CD4-positive, alpha-beta memory T cell (primary cell): Measurements from ENCODE around the gene GATD1. TPM values are rescaled to one million over a fixed set of nuclear protein-coding genes. Genes with fewer than 3 reads are reported as not detected.

ENCODE experiments used
- CTCF ChIA-PET: fragments of 350-600 bp; sonication (Branson Sonifier 250); formaldehyde crosslinking; loops from one replicate; lab custom pipeline; 2021; ENCODE audit warnings: inconsistent platforms; ENCODE audit not compliant: partially characterized antibody; lab: Charles Lee
- POLR2A ChIA-PET: fragments of 350-600 bp; sonication (Branson Sonifier 250); formaldehyde crosslinking; loops from one replicate; lab custom pipeline; 2021; ENCODE audit not compliant: partially characterized antibody; lab: Charles Lee
- DNase-seq, 5 donors: peaks; one replicate each; pipeline versions ENCODE4 v3.0.0 to v3.0.0-alpha.2; 2020 to 2022; ENCODE audit warnings: mixed read lengths in 1 of 5
- H3K27ac ChIP-seq: one replicate; pipeline ENCODE4 v1.7.0; 2013; ENCODE audit warnings: low read depth, low read length
- H3K27me3 ChIP-seq: 2 replicates; pipeline ENCODE4 v1.7.0; 2013; ENCODE audit warnings: mild to moderate bottlenecking, low read length, moderate library complexity; ENCODE audit not compliant: insufficient read depth
- H3K36me3 ChIP-seq: 2 replicates; pipeline ENCODE4 v1.7.0; 2013; ENCODE audit warnings: mild to moderate bottlenecking, low read length, moderate library complexity; ENCODE audit not compliant: insufficient read depth
- H3K4me1 ChIP-seq: 2 replicates; pipeline ENCODE4 v1.7.0; 2013; ENCODE audit warnings: mild to moderate bottlenecking, low read length, moderate library complexity; ENCODE audit not compliant: insufficient read depth
- H3K4me3 ChIP-seq, 2 donors: one replicate each; pipeline ENCODE4 v1.7.0; 2013; ENCODE audit warnings: low read length in 2 of 2, mild to moderate bottlenecking in 1 of 2
- H3K9me3 ChIP-seq, 2 donors: one replicate each; pipeline ENCODE4 v1.7.0; 2013; ENCODE audit warnings: low read length in 2 of 2, control low read depth in 1 of 2; ENCODE audit not compliant: control insufficient read depth in 1 of 2
- H3K27ac Mint-ChIP-seq, 7 donors: one replicate each; pipeline ENCODE4 v1.8.0; 2020 to 2021; ENCODE audit warnings: mixed read lengths in 7 of 7, mild to moderate bottlenecking in 6 of 7, inconsistent platforms in 3 of 7, moderate library complexity in 3 of 7
- H3K27me3 Mint-ChIP-seq, 2 donors: one replicate each; pipeline ENCODE4 v1.8.0; 2020 to 2021; ENCODE audit warnings: mixed read lengths in 2 of 2
- H3K36me3 Mint-ChIP-seq, 2 donors: one replicate each; pipeline ENCODE4 v1.8.0; 2020 to 2021; ENCODE audit warnings: mixed read lengths in 2 of 2, inconsistent platforms in 1 of 2, mild to moderate bottlenecking in 1 of 2
- H3K4me1 Mint-ChIP-seq, 4 donors: one replicate each; pipeline ENCODE4 v1.8.0; 2020 to 2021; ENCODE audit warnings: mixed read lengths in 4 of 4, mild to moderate bottlenecking in 1 of 4
- H3K4me3 Mint-ChIP-seq, 8 donors: one replicate each; pipeline ENCODE4 v1.8.0; 2020 to 2021; ENCODE audit warnings: mixed read lengths in 8 of 8, mild to moderate bottlenecking in 7 of 8, moderate library complexity in 6 of 8, inconsistent platforms in 3 of 8
- H3K9me3 Mint-ChIP-seq, 8 donors: one replicate each; pipeline ENCODE4 v1.8.0; 2020 to 2021; ENCODE audit warnings: mixed read lengths in 8 of 8, mild to moderate bottlenecking in 5 of 8, inconsistent platforms in 3 of 8, moderate library complexity in 1 of 8
- intact Hi-C: fragments of 100-400 bp; cut with micrococcal nuclease; formaldehyde crosslinking; loops from one replicate; pipeline ENCODE4 v1.15.1; 2023
- polyA plus RNA-seq, 2 donors: library from polyadenylated mRNA; unstranded; fragments of 300-500 nt; fragmentation: Illumina TruSeq; gene quantifications; one replicate each; pipeline ENCODE4 v1.2.3, GENCODE V29; 2021
- total RNA-seq, 2 experiments: library from RNA; stranded (reverse); gene quantifications; one replicate each; pipeline ENCODE4 v1.2.3, GENCODE V29; 2021

GATD1 gene
- total and polyA plus RNA-seq, 4 experiments from 2014 or later = 4.3 to 64.9 (median 33.3) TPM

- POLR2A ChIA-PET = interaction anchor here (0.8 to 5.1 kb wide), 9 partner anchors 9 to 47 kb away, joined by 3 to 30 read pairs (median 6); partner anchors contain the start of genes GATD1, PNPLA2, RPLP2 and TALDO1
- no peak for DNase-seq
- Histone ChIP-seq H3K36me3 (peaks cover 12% of the 10 kb centered on the region), H3K27me3 (no peaks in the 10 kb centered on the region), H3K9me3 (no peaks in the 10 kb centered on the region), H3K4me3 (peak overlapping the region in 1 of 2 donors; percentile 91), H3K4me1 (peaks cover 32% of the 10 kb centered on the region), H3K27ac (peak overlapping the region; percentile 86)
- Mint-ChIP-seq H3K36me3 (peaks cover 0 to 13% of the 10 kb centered on the region in 2 donors), H3K27me3 (no peaks in the 10 kb centered on the region), H3K4me1 (peaks cover 5 to 19% (median 10%) of the 10 kb centered on the region in 4 donors), H3K4me3 (peak overlapping the region in 7 of 8 donors; percentile 49 to 92 (median 75)), H3K27ac (peak overlapping the region in 1 of 7 donors; percentile 48), H3K9me3 (peaks cover 0 to 1% (median 0%) of the 10 kb centered on the region in 8 donors)
- CTCF ChIA-PET = interaction anchor here (1.1 to 2.7 kb wide), 2 partner anchors 12 to 29 kb away, joined by 3 to 9 read pairs; no protein-coding TSS in a partner anchor
- intact Hi-C loops = loop anchor here (5.0 kb wide), 3 partner anchors 33 to 238 kb away; partner anchors contain the start of gene AP2A2
Measured at GRCh38 chr11:794766-795633, 17.7 kb upstream of the GATD1 start.

- H3K4me1 ChIP-seq = peaks cover 36% of the 10 kb centered on the region
- Mint-ChIP-seq H3K36me3 (peaks cover 0 to 13% of the 10 kb centered on the region in 2 donors), H3K9me3 (peaks cover 0 to 1% (median 0%) of the 10 kb centered on the region in 8 donors), H3K27me3 (no peaks in the 10 kb centered on the region), H3K4me3 (peak overlapping the region in 4 of 8 donors; percentile 10 to 45 (median 37)), H3K4me1 (peaks cover 5 to 19% (median 10%) of the 10 kb centered on the region in 4 donors), H3K27ac (no peak overlapping the region)
- ChIA-PET CTCF (no interaction called here), POLR2A (interaction anchor here (1.2 to 1.6 kb wide), 4 partner anchors 9 to 18 kb away, joined by 3 to 5 read pairs (median 4); partner anchors contain the start of gene RPLP2)
- H3K4me3 ChIP-seq = no peak overlapping the region
- peaks cover 4% of the 10 kb centered on the region for H3K27me3 ChIP-seq
- intact Hi-C loops = no loop called here
- no peak overlapping the region for H3K27ac ChIP-seq
- peaks cover 12% of the 10 kb centered on the region for H3K36me3 ChIP-seq
- DNase-seq = no peak
- H3K9me3 ChIP-seq = no peaks in the 10 kb centered on the region
Measured at GRCh38 chr11:794013-794765, 16.9 kb upstream of the GATD1 start.

GRCh38 chr11:793556-793955, 16.3 kb upstream of the GATD1 start:
- peaks cover 5 to 19% (median 10%) of the 10 kb centered on the region in 4 donors for H3K4me1 Mint-ChIP-seq
- ChIA-PET POLR2A (interaction anchor here (1.2 to 1.6 kb wide), 4 partner anchors 10 to 18 kb away, joined by 3 to 5 read pairs (median 4); partner anchors contain the start of gene RPLP2), CTCF (interaction anchor here (1.5 kb wide), 1 partner anchor 10 kb away, joined by 6 read pairs; no protein-coding TSS in a partner anchor)
- peaks cover 12% of the 10 kb centered on the region for H3K36me3 ChIP-seq
- intact Hi-C loops = no loop called here
- peak overlapping the region in 3 of 8 donors; percentile 9 to 50 (median 24) for H3K4me3 Mint-ChIP-seq
- DNase-seq = no peak
- H3K27me3 ChIP-seq = peaks cover 4% of the 10 kb centered on the region
- no peaks in the 10 kb centered on the region for H3K27me3 Mint-ChIP-seq
- peaks cover 0 to 1% (median 0%) of the 10 kb centered on the region in 8 donors for H3K9me3 Mint-ChIP-seq
- no peak overlapping the region for H3K4me3 ChIP-seq
- H3K36me3 Mint-ChIP-seq = peaks cover 0 to 13% of the 10 kb centered on the region in 2 donors
- no peak overlapping the region for H3K27ac ChIP-seq
- H3K9me3 ChIP-seq = no peaks in the 10 kb centered on the region
- H3K27ac Mint-ChIP-seq = no peak overlapping the region
- peaks cover 34% of the 10 kb centered on the region for H3K4me1 ChIP-seq

- H3K27ac ChIP-seq = no peak overlapping the region
Measured at GRCh38 chr11:792873-793272, 15.6 kb upstream of the GATD1 start.

GRCh38 chr11:792535-792821, 15.2 kb upstream of the GATD1 start:
- H3K27me3 Mint-ChIP-seq = no peaks in the 10 kb centered on the region
- no peak overlapping the region for H3K27ac Mint-ChIP-seq
- intact Hi-C loops = no loop called here
- H3K4me1 Mint-ChIP-seq = peaks cover 5 to 18% (median 10%) of the 10 kb centered on the region in 4 donors
- H3K4me3 ChIP-seq = no peak overlapping the region
- H3K27me3 ChIP-seq = peaks cover 4% of the 10 kb centered on the region
- no peak for DNase-seq
- peaks cover 32% of the 10 kb centered on the region for H3K4me1 ChIP-seq
- CTCF ChIA-PET = interaction anchor here (1.5 kb wide), 1 partner anchor 9 kb away, joined by 6 read pairs; no protein-coding TSS in a partner anchor
- no peak overlapping the region for H3K4me3 Mint-ChIP-seq
- H3K36me3 Mint-ChIP-seq = peaks cover 0 to 13% of the 10 kb centered on the region in 2 donors
- peaks cover 0 to 1% (median 0%) of the 10 kb centered on the region in 8 donors for H3K9me3 Mint-ChIP-seq
- POLR2A ChIA-PET = no interaction called here
- peaks cover 12% of the 10 kb centered on the region for H3K36me3 ChIP-seq
- H3K27ac ChIP-seq = no peak overlapping the region
- H3K9me3 ChIP-seq = no peaks in the 10 kb centered on the region

More at GRCh38 chr11:792873-793272, 15.6 kb upstream of the GATD1 start:
- DNase-seq = no peak
- Histone ChIP-seq H3K4me1 (peaks cover 32% of the 10 kb centered on the region), H3K4me3 (no peak overlapping the region), H3K36me3 (peaks cover 12% of the 10 kb centered on the region), H3K9me3 (no peaks in the 10 kb centered on the region), H3K27me3 (peaks cover 4% of the 10 kb centered on the region)
- peaks cover 0 to 13% of the 10 kb centered on the region in 2 donors for H3K36me3 Mint-ChIP-seq
- H3K4me3 Mint-ChIP-seq = no peak overlapping the region
- intact Hi-C loops = no loop called here
- H3K27me3 Mint-ChIP-seq = no peaks in the 10 kb centered on the region
- H3K4me1 Mint-ChIP-seq = peaks cover 5 to 19% (median 10%) of the 10 kb centered on the region in 4 donors
- ChIA-PET POLR2A (interaction anchor here (1.2 kb wide), 1 partner anchor 15 kb away, joined by 5 read pairs; no protein-coding TSS in a partner anchor), CTCF (interaction anchor here (1.5 kb wide), 1 partner anchor 10 kb away, joined by 6 read pairs; no protein-coding TSS in a partner anchor)
- H3K27ac Mint-ChIP-seq = no peak overlapping the region
- H3K9me3 Mint-ChIP-seq = peaks cover 0 to 1% (median 0%) of the 10 kb centered on the region in 8 donors

- H3K27ac Mint-ChIP-seq = no peak overlapping the region
- H3K27ac ChIP-seq = no peak overlapping the region
- no peak for DNase-seq
- H3K4me1 Mint-ChIP-seq = peaks cover 2 to 12% (median 9%) of the 10 kb centered on the region in 4 donors
- H3K36me3 ChIP-seq = peaks cover 12% of the 10 kb centered on the region
- no peak overlapping the region for H3K4me3 ChIP-seq
- POLR2A ChIA-PET = no interaction called here
- no peaks in the 10 kb centered on the region for H3K27me3 Mint-ChIP-seq
- peaks cover 0 to 1% (median 0%) of the 10 kb centered on the region in 8 donors for H3K9me3 Mint-ChIP-seq
- CTCF ChIA-PET = interaction anchor here (1.5 kb wide), 1 partner anchor 9 kb away, joined by 6 read pairs; no protein-coding TSS in a partner anchor
- intact Hi-C loops = no loop called here
- peaks cover 27% of the 10 kb centered on the region for H3K4me1 ChIP-seq
- no peak overlapping the region for H3K4me3 Mint-ChIP-seq
- H3K36me3 Mint-ChIP-seq = peaks cover 0 to 9% of the 10 kb centered on the region in 2 donors
- H3K9me3 ChIP-seq = no peaks in the 10 kb centered on the region
- H3K27me3 ChIP-seq = peaks cover 4% of the 10 kb centered on the region
Measured at GRCh38 chr11:791658-792534, 14.6 kb upstream of the GATD1 start.
